ENCODE measurements around the gene ZNF627. TPM values are rescaled to one million over a fixed set of nuclear protein-coding genes. Genes with fewer than 3 reads are reported as not detected.

ZNF627 gene
- 58.8 TPM for total RNA-seq

DNA sequence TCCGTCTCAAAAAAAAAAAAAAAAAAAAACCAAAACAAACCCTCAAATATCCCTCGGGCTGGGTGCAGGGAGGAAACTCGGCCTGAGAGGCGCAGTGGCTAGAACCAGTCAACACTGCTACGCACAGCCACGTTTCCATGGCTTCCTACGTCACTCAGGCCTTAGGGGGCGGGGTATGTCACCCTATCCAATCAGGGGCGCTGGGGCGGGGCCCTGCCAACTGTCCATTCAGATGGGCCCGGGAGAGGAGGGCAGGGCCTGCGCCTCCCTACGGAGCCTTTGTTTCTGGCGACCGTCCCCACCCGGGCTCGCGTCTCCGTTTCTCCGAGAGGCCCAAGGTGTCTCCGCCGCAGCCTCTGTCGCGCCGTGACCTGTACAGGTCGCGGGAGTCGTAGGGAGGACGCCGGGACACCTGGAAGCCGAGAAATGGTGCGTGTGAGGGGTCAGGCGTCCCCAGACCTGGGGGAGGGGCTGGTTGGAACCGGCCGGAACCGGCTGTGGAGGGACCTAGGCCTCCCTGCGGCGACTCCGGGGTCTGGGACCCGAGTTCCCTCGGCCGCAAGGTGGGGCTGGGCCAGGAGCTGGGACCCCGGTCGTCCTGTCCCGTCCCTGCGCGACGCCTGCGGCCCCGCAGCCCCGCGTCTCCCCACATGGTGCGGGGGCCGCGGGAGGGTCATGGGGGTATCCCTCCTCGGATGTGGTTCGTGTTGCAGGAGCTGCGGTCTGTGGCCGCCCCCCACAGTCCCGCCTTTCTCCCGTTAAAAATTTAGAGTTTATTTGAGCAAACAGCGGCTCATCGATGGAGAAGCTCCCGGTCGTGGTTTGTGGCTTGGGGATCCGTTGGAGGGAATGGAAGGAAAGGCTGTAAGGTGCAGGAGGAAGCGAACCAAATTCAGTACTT lies at the start of gene ZNF627:
ZNF627 (plus strand) TSS at position 282 of the 901 bp plus-strand sequence; CDS start at position 427, 145 bp downstream.

DNA sequence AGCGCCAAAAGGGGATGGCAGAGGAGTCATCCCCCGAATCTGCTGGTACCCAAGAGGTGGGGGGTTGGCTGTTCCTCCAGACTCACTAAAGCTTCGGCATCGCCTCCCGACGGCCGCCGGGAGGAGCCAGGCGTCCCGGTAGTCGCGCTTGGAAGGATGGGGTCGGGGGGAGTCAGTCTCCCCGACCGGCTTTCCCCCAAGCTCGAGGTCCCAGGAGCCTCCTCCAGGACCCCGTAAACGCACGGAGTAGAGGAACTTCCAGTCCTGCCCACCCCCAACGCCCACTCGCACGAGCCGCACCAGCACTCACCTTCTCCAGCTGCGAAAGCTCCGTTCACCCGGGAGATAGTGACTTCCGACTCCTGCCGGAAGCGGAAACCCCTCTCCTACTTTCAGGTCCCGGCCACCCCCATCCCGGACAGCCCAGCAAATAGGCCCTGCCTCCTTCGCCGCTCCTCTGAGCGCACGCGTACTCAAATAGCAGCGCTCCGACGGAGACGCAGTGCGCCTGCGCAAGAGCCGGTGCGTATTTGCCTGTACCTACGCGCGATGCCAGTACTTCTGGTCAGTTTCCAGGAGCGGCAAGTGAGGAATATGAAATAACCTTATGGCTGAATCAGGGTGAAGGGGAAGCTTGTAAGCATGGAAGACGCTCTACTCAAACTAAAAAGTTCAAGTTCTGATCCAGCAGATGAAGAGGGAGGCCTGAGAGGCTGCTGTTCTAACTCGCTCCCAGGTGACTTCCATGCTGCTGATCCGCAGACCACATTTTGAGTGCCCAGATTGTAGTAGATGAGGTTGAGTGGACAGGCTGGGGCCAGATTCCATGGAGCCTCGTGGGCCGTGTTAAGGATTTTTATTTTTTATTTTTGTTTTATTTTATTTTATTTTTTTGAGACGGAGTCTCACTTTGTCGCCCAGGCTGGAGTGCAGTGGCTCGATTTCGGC lies 38.1 kb upstream of the ZNF627 start, which contains the start of gene ELOF1:
ELOF1 (minus strand) TSS at position 350 of the 948 bp plus-strand sequence. CDS start 4,883 bp downstream, outside the sequence.

DNA sequence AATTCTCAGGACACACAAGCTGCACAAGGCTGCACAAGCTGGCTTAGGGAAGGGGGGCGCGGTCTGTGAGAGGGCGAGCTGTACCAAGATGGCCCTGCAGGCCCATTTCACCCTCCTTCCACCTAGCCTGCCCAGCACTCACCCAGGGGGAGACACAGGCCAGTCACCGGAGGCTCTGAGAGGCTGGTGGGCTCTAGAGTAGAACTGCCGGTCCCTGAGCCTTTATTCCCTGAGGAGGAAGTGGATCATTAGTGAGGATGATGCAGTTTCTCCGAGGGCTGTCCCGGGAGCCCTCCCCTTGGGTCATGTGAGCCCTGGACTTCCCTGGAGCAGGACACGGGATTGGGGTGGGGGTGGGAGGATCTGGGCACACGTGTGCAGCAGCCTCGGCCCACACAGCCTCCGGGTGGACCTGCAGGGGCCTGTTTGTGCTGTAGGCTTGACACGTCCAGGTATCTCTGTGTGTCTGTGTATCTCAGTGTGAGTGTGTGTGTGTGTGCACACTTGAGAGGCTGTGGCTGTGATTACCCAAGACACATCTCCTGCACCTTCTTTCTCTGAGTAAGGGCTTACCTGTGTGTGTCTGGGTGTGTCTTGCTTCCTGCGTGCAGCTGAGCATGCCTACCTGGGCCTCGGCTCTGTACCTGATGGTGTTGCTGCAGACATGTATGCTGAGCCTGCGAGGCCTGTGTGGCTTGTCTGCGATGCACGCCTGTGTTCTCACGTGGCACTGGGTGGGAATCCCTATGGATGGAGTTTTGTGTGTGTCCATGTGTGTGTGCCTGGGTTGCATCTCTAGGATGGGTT lies 19.6 kb upstream of the ZNF627 start, which contains the start of gene ACP5:
ACP5 (minus strand) TSS at position 195 of the 807 bp plus-strand sequence. CDS start 328 bp downstream, outside the sequence.

Other genes with a start within 250 kb of the ZNF627 start
- gene PLPPR2, start 242.1 kb upstream of the ZNF627 start, total RNA-seq, result 66.7 TPM
- gene SWSAP1, start 222.8 kb upstream of the ZNF627 start, total RNA-seq, result 1.2 TPM
- 3.2 TPM for gene EPOR, start 213.2 kb upstream of the ZNF627 start, total RNA-seq
- gene RGL3, start 178.2 kb upstream of the ZNF627 start, total RNA-seq, result not detected
- gene ODAD3, start 162.4 kb upstream of the ZNF627 start, total RNA-seq, result 2.8 TPM
- 53.1 TPM for gene PRKCSH, start 161.8 kb upstream of the ZNF627 start, total RNA-seq
- gene ELAVL3, start 116.4 kb upstream of the ZNF627 start, total RNA-seq, result 118 TPM
- gene ZNF653, start 91.6 kb upstream of the ZNF627 start, total RNA-seq, result 19.6 TPM
- 49.6 TPM for gene ECSIT, start 68.3 kb upstream of the ZNF627 start, total RNA-seq
- gene CNN1, start 58.6 kb upstream of the ZNF627 start, total RNA-seq, result 0.46 TPM
- gene ELOF1, start 38.3 kb upstream of the ZNF627 start, total RNA-seq, result 22.8 TPM
- gene ACP5, start 19.8 kb upstream of the ZNF627 start, total RNA-seq, result 0.46 TPM
- 23.8 TPM for gene ZNF823, start 141.5 kb downstream of the ZNF627 start, total RNA-seq
- 35.8 TPM for gene ZNF441, start 169.5 kb downstream of the ZNF627 start, total RNA-seq
- 14.8 TPM for gene ZNF491, start 201.0 kb downstream of the ZNF627 start, total RNA-seq
- gene ZNF440, start 216.8 kb downstream of the ZNF627 start, total RNA-seq, result 19.4 TPM